Measurements from ENCODE around the gene SCMH1. TPM values are rescaled to one million over a fixed set of nuclear protein-coding genes. Genes with fewer than 3 reads are reported as not detected.
"Not testable (repeated sequence)": the region's sequence is repeated elsewhere in the genome, so short reads cannot be mapped to it uniquely, and the experiment has no call there.

SCMH1 gene
- total and polyA plus RNA-seq, 10 donors: 8.6 to 40.5 (median 26.1) TPM

GRCh38 chr1:41213341-41213740 lies 28.8 kb downstream of the SCMH1 start:
- intact Hi-C loops (cut with DNase I; ENCODE audit: low total_unique reads): no loop called here
- peaks cover 0 to 20% (median 14%) of the 10 kb centered on the region in 8 donors for H3K9me3 ChIP-seq
- WGBS, 5 donors: 90 to 100% (median 96%) methylated on average over 1 of the region's 1 CpG
- TF ChIP-seq POLR2AphosphoS5 (IDR thresholded peaks at IDR 0.05): no peak
- TF ChIP-seq CTCF (IDR thresholded peaks at IDR 0.05 in 8 of 11, conservative IDR thresholded peaks at IDR 0.05 in 3 of 11): no peak
- no peak for TF ChIP-seq POLR2A (IDR thresholded peaks at IDR 0.05)
- H3K4me3 ChIP-seq: no peak overlapping the region
- peaks cover 0 to 17% (median 0%) of the 10 kb centered on the region in 6 donors for H3K36me3 ChIP-seq
- H3K4me1 ChIP-seq: peaks cover 0 to 17% (median 0%) of the 10 kb centered on the region in 6 donors
- DNase-seq: no peak
- H3K27me3 ChIP-seq (replicated peaks in 1 of 7): no peaks in the 10 kb centered on the region
- H3K27ac ChIP-seq: no peak overlapping the region

- WGBS, 5 donors: 96 to 100% (median 99%) methylated on average over 2 of the region's 2 CpGs
These were observed 30.5 kb downstream of the SCMH1 start for GRCh38 chr1:41211608-41212007.

GRCh38 chr1:41207053-41207452 lies 35.1 kb downstream of the SCMH1 start:
- H3K4me3 ChIP-seq; H3K4me1 ChIP-seq; H3K27me3 ChIP-seq (replicated peaks in 1 of 7); H3K27ac ChIP-seq; DNase-seq; intact Hi-C loops (cut with DNase I; ENCODE audit: low total_unique reads): not testable (repeated sequence)
- 90 to 100% (median 98%) methylated on average over 2 of the region's 2 CpGs for WGBS, 5 donors
- Histone ChIP-seq H3K36me3 (peaks cover 0 to 17% (median 0%) of the 10 kb centered on the region in 6 donors), H3K9me3 (peaks cover 0 to 18% (median 12%) of the 10 kb centered on the region in 8 donors)

More at GRCh38 chr1:41211608-41212007, 30.5 kb downstream of the SCMH1 start:
- H3K4me3 ChIP-seq; DNase-seq; H3K27ac ChIP-seq; intact Hi-C loops (cut with DNase I; ENCODE audit: low total_unique reads); H3K36me3 ChIP-seq; H3K9me3 ChIP-seq; H3K27me3 ChIP-seq (replicated peaks in 1 of 7): not testable (repeated sequence)
- H3K4me1 ChIP-seq: peaks cover 0 to 17% (median 0%) of the 10 kb centered on the region in 6 donors

- no peak for DNase-seq
- 79 to 98% (median 95%) methylated on average over 3 of the region's 3 CpGs for WGBS, 5 donors
- TF ChIP-seq POLR2AphosphoS5 (IDR thresholded peaks at IDR 0.05): no peak
- Histone ChIP-seq H3K4me1 (peaks cover 0 to 13% (median 0%) of the 10 kb centered on the region in 6 donors), H3K27ac (no peak overlapping the region), H3K4me3 (no peak overlapping the region), H3K36me3 (peaks cover 0 to 17% (median 0%) of the 10 kb centered on the region in 6 donors), H3K27me3 (replicated peaks in 1 of 7) (no peaks in the 10 kb centered on the region), H3K9me3 (peaks cover 0 to 20% (median 12%) of the 10 kb centered on the region in 8 donors)
- intact Hi-C loops (cut with DNase I; ENCODE audit: low total_unique reads): no loop called here
These were observed 41.4 kb downstream of the SCMH1 start for GRCh38 chr1:41200728-41201127.

GRCh38 chr1:41199375-41199774 lies 42.7 kb downstream of the SCMH1 start:
- no peak overlapping the region for H3K4me3 ChIP-seq

More at GRCh38 chr1:41199375-41199774, 42.7 kb downstream of the SCMH1 start:
- no peak for TF ChIP-seq POLR2A (IDR thresholded peaks at IDR 0.05)
- TF ChIP-seq POLR2AphosphoS5 (IDR thresholded peaks at IDR 0.05): no peak
- no peak for TF ChIP-seq CTCF (IDR thresholded peaks at IDR 0.05 in 8 of 11, conservative IDR thresholded peaks at IDR 0.05 in 3 of 11)
- DNase-seq: no peak
- peaks cover 0 to 21% (median 11%) of the 10 kb centered on the region in 8 donors for H3K9me3 ChIP-seq
- H3K27me3 ChIP-seq (replicated peaks in 1 of 7): no peaks in the 10 kb centered on the region
- no peak overlapping the region for H3K27ac ChIP-seq
- H3K36me3 ChIP-seq: peaks cover 0 to 5% (median 0%) of the 10 kb centered on the region in 6 donors
- peaks cover 0 to 13% (median under 1%) of the 10 kb centered on the region in 6 donors for H3K4me1 ChIP-seq
- intact Hi-C loops (cut with DNase I; ENCODE audit: low total_unique reads): no loop called here

All from spleen (tissue), 11 donors.